T-helper 17 cell (primary cell): ENCODE measurements around the gene LSM10. TPM values are rescaled to one million over a fixed set of nuclear protein-coding genes. Genes with fewer than 3 reads are reported as not detected.

ENCODE experiments used
- ATAC-seq: fragments of 150-1000 bp; cut with Tn5 transposase; 2 replicates; pipeline ENCODE4 v1.10.0; 2021; ENCODE audit warnings: mild to moderate bottlenecking, moderate library complexity
- DNase-seq, 3 donors: peaks; one replicate each; pipeline versions ENCODE4 v3.0.0 to v3.0.0-alpha.2; 2020 to 2021
- H3K9me3 ChIP-seq: one replicate; pipeline ENCODE4 v1.7.0; 2013; ENCODE audit warnings: low read length, mild to moderate bottlenecking; ENCODE audit not compliant: control insufficient read depth, poor library complexity, severe bottlenecking
- H3K27ac Mint-ChIP-seq: one replicate; pipeline ENCODE4 v1.8.0; 2022; ENCODE audit warnings: mild to moderate bottlenecking, moderate library complexity, mixed read lengths
- H3K27me3 Mint-ChIP-seq: one replicate; pipeline ENCODE4 v1.8.0; 2022; ENCODE audit warnings: mixed read lengths
- H3K36me3 Mint-ChIP-seq: one replicate; pipeline ENCODE4 v1.8.0; 2022; ENCODE audit warnings: low read depth, mixed read lengths
- H3K4me1 Mint-ChIP-seq: one replicate; pipeline ENCODE4 v1.8.0; 2022; ENCODE audit warnings: mild to moderate bottlenecking, mixed read lengths
- H3K4me3 Mint-ChIP-seq: one replicate; pipeline ENCODE4 v1.8.0; 2022; ENCODE audit warnings: mild to moderate bottlenecking, moderate library complexity, mixed read lengths
- total RNA-seq, 4 donors: library from RNA in 2 of 4; stranded (reverse) in 2 of 4; gene quantifications; one replicate each; pipeline ENCODE4 v1.2.3 and lab custom pipeline; 2022 to 2026

LSM10 gene
- total RNA-seq, 2 donors from 2014 or later = 26.4 to 31.1 TPM

GRCh38 chr1:36400825-36401601 is 3.3 kb upstream of the LSM10 start:
- Mint-ChIP-seq H3K27ac (peak overlapping the region; percentile 67), H3K4me3 (peak overlapping the region; percentile 85)

GRCh38 chr1:36400514-36400824 is 2.8 kb upstream of the LSM10 start:
- no peaks in the 10 kb centered on the region for H3K27me3 Mint-ChIP-seq
- DNase-seq (peak in 1 of 3 donors; percentile 10), ATAC-seq (peak; percentile 7)
- H3K27ac Mint-ChIP-seq = peak overlapping the region; percentile 67
- no peaks in the 10 kb centered on the region for H3K9me3 ChIP-seq
- H3K4me3 Mint-ChIP-seq = peak overlapping the region; percentile 85
- H3K4me1 Mint-ChIP-seq = peaks cover 22% of the 10 kb centered on the region
- H3K36me3 Mint-ChIP-seq = peaks cover 3% of the 10 kb centered on the region

More at GRCh38 chr1:36400825-36401601, 3.3 kb upstream of the LSM10 start:
- peaks cover 22% of the 10 kb centered on the region for H3K4me1 Mint-ChIP-seq
- no peaks in the 10 kb centered on the region for H3K27me3 Mint-ChIP-seq
- H3K9me3 ChIP-seq = no peaks in the 10 kb centered on the region
- peak; percentile 79 for ATAC-seq
- DNase-seq = peak in 1 of 3 donors; percentile 45
- H3K36me3 Mint-ChIP-seq = peaks cover 3% of the 10 kb centered on the region

GRCh38 chr1:36398370-36398977 is 766 bp upstream of the LSM10 start:
- Mint-ChIP-seq H3K4me1 (peaks cover 24% of the 10 kb centered on the region), H3K4me3 (peak overlapping the region; percentile 100), H3K27me3 (no peaks in the 10 kb centered on the region), H3K36me3 (peaks cover 3% of the 10 kb centered on the region), H3K27ac (peak overlapping the region; percentile 99)
- DNase-seq (no peak), ATAC-seq (no peak)
- no peaks in the 10 kb centered on the region for H3K9me3 ChIP-seq

- ATAC-seq = peak; percentile 41
- H3K36me3 Mint-ChIP-seq = peaks cover 6% of the 10 kb centered on the region
- H3K27me3 Mint-ChIP-seq = no peaks in the 10 kb centered on the region
- no peak for DNase-seq
- H3K4me3 Mint-ChIP-seq = peak overlapping the region; percentile 100
- H3K9me3 ChIP-seq = no peaks in the 10 kb centered on the region
- peak overlapping the region; percentile 99 for H3K27ac Mint-ChIP-seq
- H3K4me1 Mint-ChIP-seq = peaks cover 26% of the 10 kb centered on the region
These were observed 678 bp downstream of the LSM10 start for GRCh38 chr1:36397083-36397377.

GRCh38 chr1:36396359-36396758 is 1.3 kb downstream of the LSM10 start:
- Mint-ChIP-seq H3K4me1 (peaks cover 26% of the 10 kb centered on the region), H3K27me3 (no peaks in the 10 kb centered on the region), H3K4me3 (peak overlapping the region; percentile 100), H3K27ac (peak overlapping the region; percentile 99), H3K36me3 (peaks cover 7% of the 10 kb centered on the region)
- DNase-seq (no peak), ATAC-seq (no peak)
- no peaks in the 10 kb centered on the region for H3K9me3 ChIP-seq

GRCh38 chr1:36393686-36394085 is 4.0 kb downstream of the LSM10 start:
- Mint-ChIP-seq H3K27ac (no peak overlapping the region), H3K4me1 (peaks cover 26% of the 10 kb centered on the region), H3K36me3 (peaks cover 10% of the 10 kb centered on the region), H3K4me3 (no peak overlapping the region), H3K27me3 (no peaks in the 10 kb centered on the region)
- DNase-seq (no peak), ATAC-seq (no peak)
- H3K9me3 ChIP-seq = no peaks in the 10 kb centered on the region

- Mint-ChIP-seq H3K4me3 (no peak overlapping the region), H3K4me1 (peaks cover 23% of the 10 kb centered on the region), H3K27ac (no peak overlapping the region), H3K36me3 (peaks cover 9% of the 10 kb centered on the region), H3K27me3 (no peaks in the 10 kb centered on the region)
- DNase-seq (no peak), ATAC-seq (no peak)
- H3K9me3 ChIP-seq = no peaks in the 10 kb centered on the region
These were observed 4.9 kb downstream of the LSM10 start for GRCh38 chr1:36392836-36393235.

GRCh38 chr1:36391271-36391670 is 6.4 kb downstream of the LSM10 start:
- Mint-ChIP-seq H3K4me1 (peaks cover 20% of the 10 kb centered on the region), H3K4me3 (no peak overlapping the region), H3K27me3 (no peaks in the 10 kb centered on the region), H3K27ac (peak overlapping the region; percentile 51), H3K36me3 (peaks cover 6% of the 10 kb centered on the region)
- no peak for ATAC-seq
- no peaks in the 10 kb centered on the region for H3K9me3 ChIP-seq
- no peak for DNase-seq

- Mint-ChIP-seq H3K4me3 (no peak overlapping the region), H3K27me3 (no peaks in the 10 kb centered on the region), H3K27ac (peak overlapping the region; percentile 51), H3K36me3 (peaks cover 6% of the 10 kb centered on the region), H3K4me1 (peaks cover 20% of the 10 kb centered on the region)
- DNase-seq (no peak), ATAC-seq (no peak)
- H3K9me3 ChIP-seq = no peaks in the 10 kb centered on the region
These were observed 7.3 kb downstream of the LSM10 start for GRCh38 chr1:36390411-36390810.

GRCh38 chr1:36389999-36390398 is 7.7 kb downstream of the LSM10 start:
- DNase-seq = no peak
- Mint-ChIP-seq H3K36me3 (peaks cover 6% of the 10 kb centered on the region), H3K4me1 (peaks cover 20% of the 10 kb centered on the region), H3K27me3 (no peaks in the 10 kb centered on the region), H3K27ac (peak overlapping the region; percentile 51), H3K4me3 (no peak overlapping the region)
- no peaks in the 10 kb centered on the region for H3K9me3 ChIP-seq
- no peak for ATAC-seq

GRCh38 chr1:36389261-36389660 is 8.4 kb downstream of the LSM10 start:
- DNase-seq = no peak
- no peak overlapping the region for H3K4me3 Mint-ChIP-seq
- ATAC-seq = no peak
- peak overlapping the region; percentile 56 for H3K27ac Mint-ChIP-seq
- H3K4me1 Mint-ChIP-seq = peaks cover 24% of the 10 kb centered on the region
- H3K27me3 Mint-ChIP-seq = no peaks in the 10 kb centered on the region
- no peaks in the 10 kb centered on the region for H3K9me3 ChIP-seq
- peaks cover 6% of the 10 kb centered on the region for H3K36me3 Mint-ChIP-seq

GRCh38 chr1:36387141-36387949 is 10.4 kb downstream of the LSM10 start:
- peaks cover 31% of the 10 kb centered on the region for H3K4me1 Mint-ChIP-seq
- DNase-seq (no peak), ATAC-seq (no peak)
- H3K27me3 Mint-ChIP-seq = no peaks in the 10 kb centered on the region
- H3K27ac Mint-ChIP-seq = peak overlapping the region; percentile 96
- H3K9me3 ChIP-seq = no peaks in the 10 kb centered on the region
- H3K4me3 Mint-ChIP-seq = peak overlapping the region; percentile 94
- peaks cover 6% of the 10 kb centered on the region for H3K36me3 Mint-ChIP-seq
